GM20431 (cell line): ENCODE measurements around the gene ZNF341.
"Not testable (repeated sequence)": the region's sequence is repeated elsewhere in the genome, so short reads cannot be mapped to it uniquely, and the experiment has no call there.

Source experiments
- in situ Hi-C: fragments of 300-500 bp; cut with MseI, MboI; formaldehyde crosslinking; loops from one replicate; pipeline ENCODE4 v1.15.0; 2020; ENCODE audit warnings: low sequenced_read_pairs; ENCODE audit not compliant: unreplicated experiment

ZNF341 gene

GRCh38 chr20:33727806-33728205 is 4.0 kb upstream of the ZNF341 start:
- in situ Hi-C loops = no loop called here

- in situ Hi-C loops = no loop called here
Observed at GRCh38 chr20:33728463-33728862, 3.3 kb upstream of the ZNF341 start.

- in situ Hi-C loops = no loop called here
Observed at GRCh38 chr20:33729101-33729500, 2.7 kb upstream of the ZNF341 start.

DNA sequence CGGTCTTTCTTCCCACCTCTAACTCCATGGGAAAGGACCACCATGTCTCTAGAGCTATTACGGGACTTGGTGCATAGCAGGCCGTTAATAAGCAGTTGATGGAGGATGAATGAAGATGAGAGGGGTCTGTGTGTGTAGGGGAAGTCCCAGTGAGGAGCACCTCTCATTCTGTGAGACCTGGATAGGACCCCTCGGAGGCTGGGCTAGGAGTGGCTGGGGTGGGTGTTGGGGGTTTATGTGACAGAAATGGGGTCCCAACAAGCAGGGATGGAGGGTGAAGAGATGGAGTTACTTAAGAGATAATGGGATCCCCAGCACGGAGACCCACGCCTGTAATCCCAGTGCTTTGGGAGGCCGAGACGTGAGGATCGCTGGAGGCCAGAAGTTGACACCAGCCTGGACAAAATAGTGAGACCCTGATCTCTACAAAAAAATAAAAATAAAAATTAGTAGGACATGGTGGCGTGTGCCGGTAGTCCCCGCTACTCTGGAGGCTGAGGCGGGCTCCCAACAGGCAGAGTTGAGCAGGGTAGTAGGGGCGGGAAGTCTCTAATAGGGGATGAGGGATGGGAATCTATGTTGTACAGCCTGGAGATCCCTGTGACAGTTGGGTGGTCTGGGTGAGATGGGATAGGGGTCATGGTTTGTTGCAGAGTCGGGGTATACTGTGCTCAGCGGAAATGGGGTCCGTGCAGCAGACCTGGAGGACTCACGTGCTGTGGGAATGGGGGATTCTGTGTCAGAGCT is 677 bp upstream of the ZNF341 start:
- in situ Hi-C loops = no loop called here

DNA sequence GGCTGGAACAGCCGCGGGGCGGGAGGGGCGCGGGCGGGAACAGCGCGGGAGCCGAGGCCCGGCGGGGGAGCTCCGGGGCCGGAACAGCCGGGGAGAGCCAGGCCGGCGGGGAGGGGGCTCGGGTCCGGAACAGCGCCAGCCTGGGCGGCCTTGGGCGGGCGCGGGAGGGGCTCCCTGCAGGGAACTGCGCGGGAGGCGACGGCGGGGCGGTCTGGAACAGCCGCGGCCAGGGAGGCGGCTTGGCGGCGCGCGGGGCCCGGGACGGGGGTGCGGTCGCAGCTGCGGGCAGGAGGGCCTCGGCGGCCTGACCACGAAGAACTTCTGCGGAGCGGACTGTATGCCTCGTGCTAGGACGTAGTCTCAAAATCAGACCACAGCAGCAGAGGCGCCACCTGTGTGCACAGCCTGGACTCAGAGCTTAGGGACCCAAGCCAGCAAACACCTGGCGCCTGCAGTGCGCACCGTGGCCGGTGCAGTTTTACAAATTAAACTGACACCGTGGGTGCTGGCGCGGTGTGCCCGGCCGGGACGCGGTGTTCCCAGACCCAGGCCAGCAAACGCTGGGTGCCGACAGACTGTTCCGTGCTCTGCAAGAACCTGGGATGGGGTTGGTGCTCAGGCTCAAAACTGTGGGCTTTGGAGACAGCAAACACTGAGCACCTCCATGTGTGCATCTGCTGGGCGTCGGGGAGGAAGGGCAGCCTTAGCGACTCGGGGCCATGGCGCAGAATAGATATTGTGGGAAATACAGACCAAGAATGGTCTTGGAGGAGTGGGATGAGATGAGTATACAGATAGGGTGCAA is 572 bp downstream of the ZNF341 start:
- in situ Hi-C loops = no loop called here

GRCh38 chr20:33733654-33734576 is 2.1 kb downstream of the ZNF341 start:
- in situ Hi-C loops = no loop called here

- in situ Hi-C loops = no loop called here
Observed at GRCh38 chr20:33736962-33737361, 5.2 kb downstream of the ZNF341 start.

GRCh38 chr20:33739493-33739892 is 7.7 kb downstream of the ZNF341 start:
- in situ Hi-C loops = no loop called here

GRCh38 chr20:33740189-33740588 is 8.4 kb downstream of the ZNF341 start:
- in situ Hi-C loops = no loop called here

DNA sequence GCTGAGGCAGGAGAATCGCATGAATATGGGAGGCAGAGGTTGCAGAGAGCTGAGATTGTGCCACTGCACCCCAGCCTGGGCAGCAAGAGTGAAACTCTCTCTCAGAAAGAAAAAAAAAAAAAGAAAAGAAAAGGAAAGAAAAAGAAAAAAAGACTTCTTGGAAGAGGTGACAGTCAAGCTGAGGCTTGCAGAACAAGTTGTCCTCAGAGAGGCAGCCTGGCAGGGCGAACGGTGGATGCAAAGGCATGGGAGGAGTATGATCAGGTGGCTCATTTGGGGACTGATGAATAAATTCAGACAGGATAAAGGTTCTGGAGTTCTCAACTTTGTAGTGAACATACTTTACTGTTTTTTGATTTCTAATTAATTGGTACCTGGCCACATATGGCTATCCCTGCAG is 12.4 kb downstream of the ZNF341 start:
- in situ Hi-C loops = no loop called here

DNA sequence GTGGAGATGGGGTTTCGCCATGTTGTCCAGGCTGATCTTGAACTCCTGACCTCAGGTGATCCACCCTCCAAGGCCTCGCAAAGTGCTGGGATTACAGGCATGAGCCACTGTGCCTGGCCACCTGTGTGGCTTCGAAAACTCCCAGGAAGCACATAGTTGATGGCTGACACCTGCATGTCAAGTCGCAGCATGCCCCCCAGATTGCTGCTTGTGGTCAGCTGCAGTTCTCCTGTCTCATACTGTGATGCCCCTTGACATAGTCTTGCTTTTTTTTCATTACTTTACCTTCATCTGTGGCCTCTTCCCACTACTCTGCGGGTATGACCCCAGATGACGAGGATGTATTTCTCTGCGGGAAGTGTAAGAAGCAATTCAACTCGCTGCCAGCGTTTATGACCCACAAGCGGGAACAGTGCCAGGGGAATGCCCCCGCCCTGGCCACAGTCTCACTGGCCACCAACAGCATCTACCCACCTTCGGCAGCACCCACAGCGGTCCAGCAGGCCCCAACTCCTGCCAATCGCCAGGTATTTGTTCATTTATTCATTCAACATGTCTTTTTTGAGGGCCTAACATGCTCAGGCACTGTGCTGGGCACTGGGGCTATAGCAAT is 13.1 kb downstream of the ZNF341 start:
- in situ Hi-C loops = no loop called here

DNA sequence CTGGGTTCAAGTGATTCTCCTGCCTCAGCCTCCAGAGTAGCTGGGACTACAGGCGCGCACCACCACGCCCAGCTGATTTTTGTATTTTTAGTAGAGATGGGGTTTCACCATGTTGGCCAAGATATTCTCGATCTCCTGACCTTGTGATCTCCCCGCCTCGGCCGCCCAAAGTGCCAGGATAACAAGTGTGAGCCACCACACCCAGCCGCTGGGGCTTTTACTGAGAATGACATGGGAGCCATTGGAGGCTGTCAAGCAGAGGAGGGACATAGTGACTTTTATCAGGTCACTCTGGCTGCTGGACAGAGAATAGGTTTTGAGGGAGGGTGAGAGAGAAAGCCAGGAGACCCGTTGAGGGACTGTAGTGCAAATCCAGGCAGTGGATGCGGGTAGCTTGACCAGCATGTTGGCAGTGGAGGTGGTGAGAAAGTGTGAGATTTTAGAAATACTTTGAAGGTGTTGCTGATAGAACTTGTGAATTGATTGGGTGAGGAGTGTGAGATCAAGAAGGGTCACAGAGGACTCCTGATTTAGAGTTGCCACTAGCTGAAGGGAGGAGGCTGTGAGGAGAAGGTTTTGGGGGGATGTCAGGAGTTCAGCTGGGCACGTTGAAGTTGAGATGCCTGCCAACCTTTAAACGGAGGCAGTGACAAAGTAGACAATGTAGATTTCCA is 14.7 kb downstream of the ZNF341 start:
- in situ Hi-C loops = no loop called here

DNA sequence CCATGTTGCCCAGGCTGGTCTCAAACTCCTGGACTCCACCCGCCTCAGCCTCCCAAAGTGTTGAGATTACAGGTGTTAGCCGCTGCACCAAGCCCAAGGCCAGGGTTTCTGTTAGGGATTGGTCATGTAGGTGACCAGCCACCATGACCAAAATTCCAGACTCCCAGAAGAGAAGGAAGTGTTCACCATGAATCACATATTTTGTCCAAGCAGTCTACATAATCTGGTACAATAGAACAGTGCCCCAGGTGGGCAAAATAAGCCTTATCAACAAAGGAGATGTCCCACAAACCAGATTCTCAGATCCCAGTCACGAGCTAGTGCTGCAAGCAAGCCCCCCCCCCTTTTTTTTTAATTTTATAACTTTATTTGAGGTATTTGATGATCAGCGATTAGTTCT is 20.0 kb downstream of the ZNF341 start:
- in situ Hi-C loops = no loop called here

GRCh38 chr20:33753143-33753542 is 21.3 kb downstream of the ZNF341 start:
- in situ Hi-C loops = no loop called here

DNA sequence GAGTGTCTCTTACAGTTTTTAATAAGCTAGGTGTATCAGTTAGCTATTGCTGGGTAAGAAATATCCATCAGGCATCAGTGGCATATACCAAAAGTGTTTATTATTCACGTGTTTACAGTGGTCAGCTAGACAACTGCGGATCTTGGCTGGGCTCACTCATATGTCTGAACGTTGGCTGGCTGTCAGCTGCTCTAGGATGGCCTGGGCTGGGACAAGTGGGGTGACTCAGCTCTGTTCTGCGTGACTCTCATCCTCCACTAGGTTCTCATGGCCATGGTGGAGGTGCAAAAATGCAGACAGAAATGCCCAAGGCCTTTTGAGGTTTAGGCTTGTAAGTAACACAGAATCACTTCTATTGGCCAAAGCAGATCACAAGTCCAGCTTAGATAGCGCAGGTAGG is 22.0 kb downstream of the ZNF341 start:
- in situ Hi-C loops = no loop called here

DNA sequence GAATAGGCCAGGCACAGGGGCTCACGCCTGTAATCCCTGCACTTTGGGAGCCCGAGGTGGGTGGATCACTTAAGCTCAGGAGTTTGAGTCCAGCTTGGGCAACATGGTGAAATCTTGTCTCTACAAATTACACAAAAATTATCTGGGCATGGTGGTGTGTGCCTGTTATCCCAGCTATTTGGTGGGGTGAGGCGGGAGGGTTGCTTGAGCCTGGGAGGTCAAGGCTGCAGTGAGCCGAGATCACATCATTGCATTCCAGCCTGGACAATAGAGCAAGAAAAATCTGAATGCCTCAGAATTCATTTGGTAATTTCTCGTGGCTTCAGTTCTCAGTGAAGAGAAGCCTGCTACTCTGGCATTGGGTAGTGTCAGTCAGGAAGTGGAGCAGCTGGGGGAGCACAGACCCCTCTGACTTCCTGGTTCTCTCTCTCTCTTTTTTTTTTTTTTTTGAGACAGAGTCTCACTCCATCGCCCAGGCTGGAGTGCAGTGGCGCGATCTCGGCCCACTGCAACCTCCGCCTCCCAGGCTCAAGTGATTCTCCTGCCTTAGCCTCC is 24.2 kb downstream of the ZNF341 start:
- in situ Hi-C loops = not testable (repeated sequence)

- in situ Hi-C loops = no loop called here
Observed at GRCh38 chr20:33757046-33757445, 25.2 kb downstream of the ZNF341 start.

DNA sequence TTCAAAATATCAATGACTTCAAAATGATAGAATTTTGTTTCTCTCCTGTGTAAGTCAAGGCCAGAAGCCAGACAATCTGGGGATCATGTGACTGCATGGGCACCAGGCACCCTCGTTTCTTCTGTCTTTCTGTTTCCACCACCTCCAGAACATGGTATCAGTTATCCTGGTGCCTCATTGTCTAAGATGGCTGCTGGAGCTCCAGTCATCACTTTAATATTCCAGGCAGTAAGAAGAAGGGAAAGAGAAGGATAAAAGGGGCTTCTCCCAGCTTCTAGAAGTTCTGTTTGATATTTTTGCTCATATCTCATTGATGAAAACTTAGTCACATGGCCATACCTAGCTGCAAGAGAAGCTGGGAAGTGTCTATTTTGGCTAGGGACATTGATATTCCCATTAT is 25.7 kb downstream of the ZNF341 start:
- in situ Hi-C loops = no loop called here

- in situ Hi-C loops = no loop called here
Observed at GRCh38 chr20:33761698-33762250, 30.0 kb downstream of the ZNF341 start.
